ENCODE measurements around the gene FAM163A.
"Not testable (repeated sequence)": the region's sequence is repeated elsewhere in the genome, so short reads cannot be mapped to it uniquely, and the experiment has no call there.

FAM163A gene

DNA sequence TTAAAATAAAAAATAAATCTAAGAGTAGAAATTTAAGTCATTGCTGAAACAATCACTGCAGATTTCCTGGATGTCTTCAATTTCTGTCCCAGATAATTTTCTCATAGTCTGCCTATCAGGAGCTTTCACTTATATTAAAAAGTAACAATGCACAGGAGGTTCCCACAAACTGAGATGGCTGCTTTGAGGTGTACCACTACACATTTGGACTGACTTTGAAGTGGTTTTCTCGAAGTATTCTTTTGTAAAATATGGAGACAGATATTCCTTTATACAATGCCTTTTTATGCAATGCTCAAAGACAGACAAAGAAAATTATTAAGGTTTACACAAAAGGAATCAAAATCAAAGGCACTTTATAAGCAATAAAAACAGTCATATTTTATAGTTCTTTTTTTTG is 110.0 kb downstream of the FAM163A start:
- DNase-seq (ENCODE audit: low spot score) = no peak

DNA sequence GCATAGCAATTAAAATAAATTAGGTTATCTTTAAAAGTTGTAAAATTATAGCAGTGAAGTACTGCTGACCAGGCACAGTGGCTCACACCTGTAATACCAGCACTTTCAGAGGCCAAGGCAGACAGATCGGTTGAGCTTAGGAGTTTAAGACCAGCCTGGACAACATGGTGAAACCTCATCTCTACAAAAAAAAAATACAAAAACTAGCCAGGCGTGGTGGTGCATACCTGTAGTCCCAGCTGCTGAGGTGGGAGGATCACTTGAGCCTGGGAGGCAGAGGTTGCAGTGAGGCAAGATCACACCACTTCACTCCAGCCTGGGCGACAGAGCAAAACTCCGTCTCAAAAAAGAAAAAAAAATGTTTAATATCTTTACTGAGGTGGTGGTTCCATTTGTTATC is 112.7 kb downstream of the FAM163A start:
- DNase-seq (ENCODE audit: low spot score) = not testable (repeated sequence)

DNA sequence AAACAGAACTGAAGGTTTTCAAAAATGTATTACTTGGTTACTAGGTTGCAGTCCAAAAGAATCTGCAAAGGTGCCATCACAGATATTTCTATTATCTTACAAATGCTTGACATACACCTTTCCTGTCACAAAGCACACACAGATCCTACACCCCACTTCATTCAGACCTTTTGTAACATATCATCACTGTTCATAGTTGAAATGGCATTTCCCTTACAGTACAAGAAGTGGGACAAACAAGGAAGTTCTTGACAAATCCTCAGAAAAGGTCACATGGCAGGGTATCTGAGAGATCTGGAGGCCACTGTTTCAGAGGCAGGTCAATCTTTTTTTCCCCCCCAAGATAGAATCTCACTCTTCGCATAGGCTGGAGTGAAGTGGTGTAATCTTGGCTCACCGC is 113.2 kb downstream of the FAM163A start:
- DNase-seq (ENCODE audit: low spot score) = no peak

DNA sequence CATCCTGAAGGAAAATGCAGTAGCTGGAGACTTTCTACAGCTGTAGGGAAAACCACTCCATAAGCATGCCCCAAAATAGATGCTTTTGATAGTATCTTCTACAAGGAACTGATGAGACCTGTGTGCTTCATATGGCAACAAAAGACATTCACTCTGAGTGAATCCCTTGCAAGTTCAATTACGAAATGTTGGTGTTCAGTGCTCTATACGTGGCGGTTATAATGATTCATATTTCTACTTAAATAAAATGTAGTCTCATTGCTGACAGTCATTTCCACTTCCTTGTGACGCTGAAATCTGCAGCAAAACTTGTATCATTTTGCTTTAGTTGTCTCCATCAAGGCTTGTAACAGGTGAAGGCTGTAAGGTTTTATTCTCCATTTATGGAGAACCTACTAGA is 113.9 kb downstream of the FAM163A start:
- DNase-seq (ENCODE audit: low spot score) = no peak

DNA sequence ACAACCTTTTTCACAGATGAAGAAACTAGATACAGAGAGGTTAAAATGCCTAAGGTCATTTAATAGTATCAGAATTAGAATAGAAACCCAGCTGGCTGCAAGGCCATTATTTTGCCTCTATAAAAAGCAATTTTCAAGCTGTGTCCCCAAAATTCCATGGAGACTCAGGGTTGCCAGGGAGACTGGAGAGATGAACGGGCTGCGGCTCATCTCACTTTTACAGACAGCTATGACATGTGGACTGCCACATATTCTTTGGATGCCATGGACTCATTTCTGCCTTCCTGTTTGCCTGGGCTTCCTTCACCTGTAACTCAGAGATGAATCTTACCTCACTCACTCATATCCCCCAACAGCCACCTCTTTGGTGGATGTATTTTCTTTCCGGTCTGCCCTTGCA is 117.6 kb downstream of the FAM163A start:
- DNase-seq (ENCODE audit: low spot score) = no peak

DNA sequence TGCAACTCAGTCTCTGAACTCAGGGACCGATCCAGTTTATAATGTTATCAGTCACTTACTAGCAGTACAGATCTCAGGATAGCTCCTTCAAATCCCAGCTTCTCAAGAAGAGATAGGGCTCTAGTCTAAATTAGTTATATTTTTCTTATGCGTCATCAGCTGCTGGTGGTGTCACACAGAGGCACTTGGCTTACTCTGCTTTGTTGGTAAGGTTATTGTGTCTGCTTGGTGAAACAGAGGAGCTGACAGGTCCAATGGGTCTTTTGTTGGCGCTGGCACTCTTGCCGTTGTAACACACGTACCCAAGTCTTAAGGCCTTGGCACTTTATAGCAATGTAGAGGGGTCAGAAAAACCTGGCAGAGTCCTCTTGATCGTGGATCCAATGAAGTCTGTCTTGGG is 122.3 kb downstream of the FAM163A start:
- no peak for DNase-seq (ENCODE audit: low spot score)
